ENCODE data around the gene CYP4F11. TPM values are rescaled to one million over a fixed set of nuclear protein-coding genes. Genes with fewer than 3 reads are reported as not detected.

Gene CYP4F11
- polyA plus RNA-seq, 2 donors = 4.9 to 11.9 TPM

DNA sequence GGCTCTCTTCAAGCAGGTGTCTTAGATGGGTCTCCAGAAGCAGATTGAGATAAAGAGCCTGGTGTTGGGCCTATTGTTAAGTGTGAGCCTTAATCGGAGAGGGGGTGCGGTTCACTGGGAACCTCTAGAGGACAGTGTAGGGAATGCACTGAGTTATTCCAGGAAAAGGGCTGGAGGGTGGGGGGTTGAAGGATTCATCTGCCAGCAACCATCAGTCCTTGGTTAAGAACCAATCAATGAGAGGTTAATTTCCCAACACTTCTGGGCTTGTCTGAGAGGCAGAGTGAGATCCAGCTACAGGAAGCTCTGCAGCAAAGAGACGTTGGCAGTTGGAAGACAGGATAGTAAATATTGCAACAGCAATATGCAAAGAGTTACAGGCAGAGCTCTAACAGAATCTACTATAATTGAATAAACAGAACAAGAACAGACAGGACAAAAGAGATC lies 65.2 kb downstream of the CYP4F11 start:
- H3K4me1 ChIP-seq (ENCODE audit: control insufficient read depth in 2 of 2, insufficient read depth in 2 of 2, low read length in 1 of 2) = no peaks in the 10 kb centered on the region
- 1 to 3% methylated on average over 3 of the region's 3 CpGs for WGBS, 2 donors
- H3K9me3 ChIP-seq (ENCODE audit: control insufficient read depth in 2 of 2, insufficient read depth in 1 of 2, low read depth in 1 of 2, low read length in 1 of 2) = no peaks in the 10 kb centered on the region
- no peak overlapping the region for H3K27ac ChIP-seq (ENCODE audit: low read depth in 2 of 2, low read length in 1 of 2)
- no peak overlapping the region for H3K4me3 ChIP-seq (ENCODE audit: low read depth in 1 of 2, low read length in 2 of 2)
- H3K27me3 ChIP-seq (ENCODE audit: control insufficient read depth in 1 of 2, insufficient read depth in 2 of 2, low read length in 2 of 2) = no peaks in the 10 kb centered on the region
- no peaks in the 10 kb centered on the region for H3K36me3 ChIP-seq (ENCODE audit: control insufficient read depth in 2 of 2, insufficient read depth in 2 of 2, low read length in 1 of 2)

DNA sequence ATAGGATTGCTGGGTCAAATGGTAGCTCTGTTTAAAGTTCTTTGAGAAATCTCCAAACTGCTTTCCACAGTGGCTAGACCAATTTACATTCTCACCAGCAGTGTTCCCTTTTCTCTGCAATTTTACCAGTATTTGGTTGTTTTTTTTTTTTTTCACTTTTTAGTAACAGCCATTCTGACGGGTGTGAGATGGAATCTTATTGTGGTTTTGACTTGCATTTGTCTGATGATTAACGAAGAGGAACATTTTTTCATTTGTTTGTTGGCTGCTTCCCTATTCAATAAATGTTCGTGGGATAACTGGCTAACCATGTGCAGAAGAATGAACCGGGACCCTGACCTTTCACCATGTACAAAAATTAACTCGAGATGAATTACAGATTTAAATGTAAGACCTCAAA lies 67.7 kb downstream of the CYP4F11 start:
- no peak overlapping the region for H3K4me3 ChIP-seq (ENCODE audit: low read depth in 1 of 2, low read length in 2 of 2)
- no peak overlapping the region for H3K27ac ChIP-seq (ENCODE audit: low read depth in 2 of 2, low read length in 1 of 2)
- H3K9me3 ChIP-seq (ENCODE audit: control insufficient read depth in 2 of 2, insufficient read depth in 1 of 2, low read depth in 1 of 2, low read length in 1 of 2) = no peaks in the 10 kb centered on the region
- 39 to 59% methylated on average over 5 of the region's 5 CpGs for WGBS, 2 donors
- H3K4me1 ChIP-seq (ENCODE audit: control insufficient read depth in 2 of 2, insufficient read depth in 2 of 2, low read length in 1 of 2) = no peaks in the 10 kb centered on the region
- no peaks in the 10 kb centered on the region for H3K36me3 ChIP-seq (ENCODE audit: control insufficient read depth in 2 of 2, insufficient read depth in 2 of 2, low read length in 1 of 2)
- no peaks in the 10 kb centered on the region for H3K27me3 ChIP-seq (ENCODE audit: control insufficient read depth in 1 of 2, insufficient read depth in 2 of 2, low read length in 2 of 2)

GRCh38 chr19:15864824-15865223 lies 69.5 kb downstream of the CYP4F11 start:
- Histone ChIP-seq H3K27me3 (ENCODE audit: control insufficient read depth in 1 of 2, insufficient read depth in 2 of 2, low read length in 2 of 2) (no peaks in the 10 kb centered on the region), H3K27ac (ENCODE audit: low read depth in 2 of 2, low read length in 1 of 2) (no peak overlapping the region), H3K36me3 (ENCODE audit: control insufficient read depth in 2 of 2, insufficient read depth in 2 of 2, low read length in 1 of 2) (no peaks in the 10 kb centered on the region), H3K4me3 (ENCODE audit: low read depth in 1 of 2, low read length in 2 of 2) (no peak overlapping the region), H3K9me3 (ENCODE audit: control insufficient read depth in 2 of 2, insufficient read depth in 1 of 2, low read depth in 1 of 2, low read length in 1 of 2) (no peaks in the 10 kb centered on the region), H3K4me1 (ENCODE audit: control insufficient read depth in 2 of 2, insufficient read depth in 2 of 2, low read length in 1 of 2) (no peaks in the 10 kb centered on the region)
- 61 to 67% methylated on average over 5 of the region's 5 CpGs for WGBS, 2 donors

GRCh38 chr19:15863272-15863671 lies 71.1 kb downstream of the CYP4F11 start:
- WGBS, 2 donors = 60 to 76% methylated on average over 8 of the region's 8 CpGs
- H3K36me3 ChIP-seq (ENCODE audit: control insufficient read depth in 2 of 2, insufficient read depth in 2 of 2, low read length in 1 of 2) = no peaks in the 10 kb centered on the region

DNA sequence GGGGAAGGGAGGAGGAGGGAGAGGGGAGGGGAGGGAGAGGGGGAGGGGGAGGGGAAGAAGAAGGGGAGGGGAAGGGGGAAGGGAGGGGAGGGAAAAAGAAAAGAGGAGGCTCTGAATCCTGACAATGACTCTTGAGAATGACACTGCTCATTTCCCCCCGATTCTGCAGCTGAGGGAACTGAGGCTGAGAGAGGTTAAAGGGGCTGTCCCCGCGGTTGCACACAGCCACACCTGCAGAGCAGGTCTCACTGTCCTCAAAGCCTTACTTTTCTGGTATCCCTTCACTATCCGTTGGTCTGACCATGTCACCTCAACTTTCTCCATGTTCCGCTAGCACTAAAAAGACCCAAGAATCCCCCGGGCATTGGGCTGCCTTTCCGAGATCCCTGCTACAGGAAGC lies 71.9 kb downstream of the CYP4F11 start:
- WGBS, 2 donors = 46 to 53% methylated on average over 7 of the region's 7 CpGs
- Histone ChIP-seq H3K36me3 (ENCODE audit: control insufficient read depth in 2 of 2, insufficient read depth in 2 of 2, low read length in 1 of 2) (no peaks in the 10 kb centered on the region), H3K27me3 (ENCODE audit: control insufficient read depth in 1 of 2, insufficient read depth in 2 of 2, low read length in 2 of 2) (no peaks in the 10 kb centered on the region), H3K9me3 (ENCODE audit: control insufficient read depth in 2 of 2, insufficient read depth in 1 of 2, low read depth in 1 of 2, low read length in 1 of 2) (no peaks in the 10 kb centered on the region), H3K27ac (ENCODE audit: low read depth in 2 of 2, low read length in 1 of 2) (no peak overlapping the region), H3K4me1 (ENCODE audit: control insufficient read depth in 2 of 2, insufficient read depth in 2 of 2, low read length in 1 of 2) (no peaks in the 10 kb centered on the region), H3K4me3 (ENCODE audit: low read depth in 1 of 2, low read length in 2 of 2) (no peak overlapping the region)

More at GRCh38 chr19:15863272-15863671, 71.1 kb downstream of the CYP4F11 start:
- Histone ChIP-seq H3K4me1 (ENCODE audit: control insufficient read depth in 2 of 2, insufficient read depth in 2 of 2, low read length in 1 of 2) (no peaks in the 10 kb centered on the region), H3K9me3 (ENCODE audit: control insufficient read depth in 2 of 2, insufficient read depth in 1 of 2, low read depth in 1 of 2, low read length in 1 of 2) (no peaks in the 10 kb centered on the region), H3K27ac (ENCODE audit: low read depth in 2 of 2, low read length in 1 of 2) (no peak overlapping the region), H3K27me3 (ENCODE audit: control insufficient read depth in 1 of 2, insufficient read depth in 2 of 2, low read length in 2 of 2) (no peaks in the 10 kb centered on the region), H3K4me3 (ENCODE audit: low read depth in 1 of 2, low read length in 2 of 2) (no peak overlapping the region)

Other genes with a start within 250 kb of the CYP4F11 start
- not detected for gene OR10H2, start 206.5 kb downstream of the CYP4F11 start, polyA plus RNA-seq
- not detected for gene OR10H3, start 196.5 kb downstream of the CYP4F11 start, polyA plus RNA-seq
- gene OR10H5, start 146.9 kb downstream of the CYP4F11 start, polyA plus RNA-seq = not detected
- under 1 TPM in 1 of 2 donors, not detected in 1; 0.04 TPM for gene OR10H1, start 118.9 kb downstream of the CYP4F11 start, polyA plus RNA-seq
- gene CYP4F2, start 36.5 kb downstream of the CYP4F11 start, polyA plus RNA-seq = under 1 TPM; 0.01 to 0.08 TPM
- gene OR10H4, start 14.5 kb upstream of the CYP4F11 start, polyA plus RNA-seq = not detected
- gene TPM4, start 142.0 kb upstream of the CYP4F11 start, polyA plus RNA-seq = 100 to 1,000 TPM; 350 to 439 TPM
- gene RAB8A, start 177.4 kb upstream of the CYP4F11 start, polyA plus RNA-seq = 10 to 100 TPM; 24.9 to 34.1 TPM
- gene HSH2D, start 209.2 kb upstream of the CYP4F11 start, polyA plus RNA-seq = under 1 TPM; 0.47 to 0.86 TPM
- gene CIB3, start 239.0 kb upstream of the CYP4F11 start, polyA plus RNA-seq = not detected

Data from esophagus (tissue), 2 donors.